IPS-15b (cell line): ENCODE data around the gene GART.

Source experiments
- H3K27me3 ChIP-seq: one replicate; pipeline ENCODE4 v1.6.1; 2013; ENCODE audit warnings: low read length; ENCODE audit not compliant: control insufficient read depth, insufficient read depth
- H3K36me3 ChIP-seq: one replicate; pipeline ENCODE4 v1.6.1; 2013; ENCODE audit warnings: low read length; ENCODE audit not compliant: control insufficient read depth, insufficient read depth
- H3K4me1 ChIP-seq: one replicate; pipeline ENCODE4 v1.6.1; 2013; ENCODE audit warnings: mild to moderate bottlenecking, low read length; ENCODE audit not compliant: control insufficient read depth, insufficient read depth
- H3K4me3 ChIP-seq: one replicate; pipeline ENCODE4 v1.5.1; 2013; ENCODE audit warnings: low read depth, low read length
- H3K9ac ChIP-seq: one replicate; pipeline ENCODE4 v1.6.1; 2013; ENCODE audit warnings: low read depth, mild to moderate bottlenecking, low read length
- H3K9me3 ChIP-seq: one replicate; pipeline ENCODE4 v1.6.1; 2013; ENCODE audit warnings: mild to moderate bottlenecking, low read length; ENCODE audit not compliant: control insufficient read depth, insufficient read depth

The GART gene

DNA sequence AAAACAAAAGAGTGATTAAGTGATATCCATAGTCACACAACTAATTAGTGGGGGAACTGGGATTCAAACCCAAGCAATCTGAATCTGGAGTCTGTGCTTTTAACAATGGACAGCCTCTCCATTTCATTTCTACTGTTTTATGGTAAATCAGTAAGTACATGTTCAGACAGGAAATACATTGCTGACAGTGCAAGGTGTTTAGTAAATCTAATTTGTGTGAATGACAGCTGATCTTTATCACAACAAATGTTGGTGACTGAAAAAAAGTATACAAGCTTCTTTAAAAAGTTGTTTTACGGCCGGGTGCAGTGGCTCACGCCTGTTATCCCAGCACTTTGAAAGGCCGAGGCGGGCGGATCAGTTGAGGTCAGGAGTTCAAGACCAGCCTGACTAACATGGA is 26.0 kb upstream of the GART start:
- no peaks in the 10 kb centered on the region for H3K9me3 ChIP-seq
- H3K27me3 ChIP-seq = no peaks in the 10 kb centered on the region
- no peaks in the 10 kb centered on the region for H3K36me3 ChIP-seq
- H3K9ac ChIP-seq = no peak overlapping the region
- no peak overlapping the region for H3K4me3 ChIP-seq
- H3K4me1 ChIP-seq = no peaks in the 10 kb centered on the region

DNA sequence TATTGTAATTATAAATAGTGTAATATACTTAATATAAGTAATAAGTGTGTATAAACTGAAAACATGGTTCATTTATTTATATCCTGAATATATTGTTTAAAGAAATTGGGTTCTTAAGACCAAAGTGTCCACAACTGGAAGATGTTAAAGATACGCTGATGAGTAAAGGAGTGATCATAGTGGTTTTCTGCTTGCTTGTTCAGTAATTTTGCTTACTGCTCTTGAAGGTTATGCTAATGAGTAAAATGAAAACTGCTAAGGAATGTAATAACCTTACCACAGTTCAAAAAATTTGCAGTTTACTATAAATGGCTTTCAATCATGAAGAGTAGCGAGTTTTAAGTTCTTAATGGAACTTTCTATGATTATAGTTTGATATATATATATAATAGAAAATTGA is 24.6 kb upstream of the GART start:
- H3K4me3 ChIP-seq = no peak overlapping the region
- no peaks in the 10 kb centered on the region for H3K36me3 ChIP-seq
- no peaks in the 10 kb centered on the region for H3K9me3 ChIP-seq
- no peaks in the 10 kb centered on the region for H3K27me3 ChIP-seq
- H3K4me1 ChIP-seq = no peaks in the 10 kb centered on the region
- H3K9ac ChIP-seq = no peak overlapping the region

DNA sequence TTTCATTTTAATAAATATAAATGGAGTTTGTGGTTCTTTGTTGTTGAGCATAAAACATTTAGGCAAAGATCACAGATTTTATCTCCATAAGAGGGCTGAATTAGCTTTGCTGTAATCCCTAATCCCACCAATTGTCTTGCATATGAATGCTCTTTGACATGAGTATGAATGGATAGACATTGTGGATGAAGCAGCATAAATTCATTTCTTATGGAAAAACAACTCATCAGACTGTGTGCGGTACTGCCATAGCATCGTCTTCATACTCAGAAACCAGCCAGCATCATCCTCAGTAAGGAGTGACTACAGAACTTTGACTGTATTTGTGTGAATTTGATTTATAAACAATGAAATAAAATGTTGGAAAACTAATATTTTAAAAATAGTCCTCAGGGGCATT is 20.5 kb upstream of the GART start:
- Histone ChIP-seq H3K4me3 (no peak overlapping the region), H3K9me3 (no peaks in the 10 kb centered on the region), H3K36me3 (peaks cover 25% of the 10 kb centered on the region), H3K4me1 (no peaks in the 10 kb centered on the region), H3K27me3 (no peaks in the 10 kb centered on the region), H3K9ac (no peak overlapping the region)

DNA sequence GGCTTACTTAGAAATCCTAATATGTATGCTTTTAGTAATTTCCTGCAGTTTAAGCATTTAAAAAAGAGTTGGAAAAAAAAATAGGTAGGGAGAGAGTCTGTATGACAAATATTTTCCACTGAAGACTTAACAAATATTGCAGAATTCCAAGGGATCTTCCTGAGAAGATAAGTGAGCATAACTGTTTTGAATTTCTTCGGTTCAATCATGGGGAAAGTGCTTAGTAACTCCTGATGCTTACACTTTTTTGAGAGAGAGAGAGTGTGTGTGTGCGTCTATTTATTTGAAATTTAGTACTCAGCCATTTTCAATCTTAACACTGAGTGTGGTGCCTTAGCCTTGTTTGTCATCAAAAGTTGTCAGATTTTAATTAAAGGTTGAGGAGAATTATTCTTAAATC is 19.5 kb upstream of the GART start:
- no peaks in the 10 kb centered on the region for H3K9me3 ChIP-seq
- H3K4me3 ChIP-seq = no peak overlapping the region
- H3K36me3 ChIP-seq = peaks cover 27% of the 10 kb centered on the region
- H3K27me3 ChIP-seq = no peaks in the 10 kb centered on the region
- H3K4me1 ChIP-seq = no peaks in the 10 kb centered on the region
- no peak overlapping the region for H3K9ac ChIP-seq

GRCh38 chr21:33560965-33561364 is 19.0 kb upstream of the GART start:
- H3K36me3 ChIP-seq = peaks cover 27% of the 10 kb centered on the region
- H3K4me1 ChIP-seq = no peaks in the 10 kb centered on the region
- H3K27me3 ChIP-seq = no peaks in the 10 kb centered on the region
- H3K9ac ChIP-seq = no peak overlapping the region
- H3K9me3 ChIP-seq = no peaks in the 10 kb centered on the region
- H3K4me3 ChIP-seq = no peak overlapping the region

DNA sequence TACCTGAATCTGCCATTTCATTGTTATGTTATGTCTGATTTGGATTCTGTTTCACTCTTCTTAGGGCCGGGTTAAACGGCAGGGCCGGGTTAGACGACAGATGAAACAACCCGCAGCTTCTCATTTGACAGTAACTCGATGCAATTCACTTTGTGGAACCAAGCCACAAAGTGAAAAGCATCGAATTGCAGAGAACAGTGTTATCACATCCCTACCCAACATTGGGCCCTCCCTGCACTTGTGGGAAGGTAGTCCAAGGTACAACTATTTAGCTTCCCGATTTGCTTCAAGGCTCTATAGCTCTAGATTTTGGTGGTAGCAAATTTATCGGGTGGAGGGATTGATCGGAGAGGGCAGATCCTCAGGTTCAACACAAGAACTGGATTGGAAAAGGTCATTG is 17.9 kb upstream of the GART start:
- H3K4me1 ChIP-seq = no peaks in the 10 kb centered on the region
- no peaks in the 10 kb centered on the region for H3K9me3 ChIP-seq
- H3K27me3 ChIP-seq = no peaks in the 10 kb centered on the region
- no peak overlapping the region for H3K9ac ChIP-seq
- peaks cover 27% of the 10 kb centered on the region for H3K36me3 ChIP-seq
- no peak overlapping the region for H3K4me3 ChIP-seq

- Histone ChIP-seq H3K9me3 (no peaks in the 10 kb centered on the region), H3K9ac (no peak overlapping the region), H3K4me1 (peaks cover under 1% of the 10 kb centered on the region), H3K27me3 (no peaks in the 10 kb centered on the region), H3K4me3 (no peak overlapping the region), H3K36me3 (peaks cover 31% of the 10 kb centered on the region)
Observed at GRCh38 chr21:33558777-33559421, 17.0 kb upstream of the GART start.

GRCh38 chr21:33557447-33557846 is 15.5 kb upstream of the GART start:
- Histone ChIP-seq H3K9me3 (no peaks in the 10 kb centered on the region), H3K4me3 (no peak overlapping the region), H3K36me3 (peaks cover 44% of the 10 kb centered on the region), H3K27me3 (no peaks in the 10 kb centered on the region), H3K9ac (no peak overlapping the region), H3K4me1 (peaks cover 2% of the 10 kb centered on the region)

- H3K27me3 ChIP-seq = no peaks in the 10 kb centered on the region
- peaks cover 66% of the 10 kb centered on the region for H3K36me3 ChIP-seq
- H3K9ac ChIP-seq = no peak overlapping the region
- H3K4me1 ChIP-seq = peaks cover 2% of the 10 kb centered on the region
- no peak overlapping the region for H3K4me3 ChIP-seq
- no peaks in the 10 kb centered on the region for H3K9me3 ChIP-seq
Observed at GRCh38 chr21:33554982-33555344, 13.0 kb upstream of the GART start.

DNA sequence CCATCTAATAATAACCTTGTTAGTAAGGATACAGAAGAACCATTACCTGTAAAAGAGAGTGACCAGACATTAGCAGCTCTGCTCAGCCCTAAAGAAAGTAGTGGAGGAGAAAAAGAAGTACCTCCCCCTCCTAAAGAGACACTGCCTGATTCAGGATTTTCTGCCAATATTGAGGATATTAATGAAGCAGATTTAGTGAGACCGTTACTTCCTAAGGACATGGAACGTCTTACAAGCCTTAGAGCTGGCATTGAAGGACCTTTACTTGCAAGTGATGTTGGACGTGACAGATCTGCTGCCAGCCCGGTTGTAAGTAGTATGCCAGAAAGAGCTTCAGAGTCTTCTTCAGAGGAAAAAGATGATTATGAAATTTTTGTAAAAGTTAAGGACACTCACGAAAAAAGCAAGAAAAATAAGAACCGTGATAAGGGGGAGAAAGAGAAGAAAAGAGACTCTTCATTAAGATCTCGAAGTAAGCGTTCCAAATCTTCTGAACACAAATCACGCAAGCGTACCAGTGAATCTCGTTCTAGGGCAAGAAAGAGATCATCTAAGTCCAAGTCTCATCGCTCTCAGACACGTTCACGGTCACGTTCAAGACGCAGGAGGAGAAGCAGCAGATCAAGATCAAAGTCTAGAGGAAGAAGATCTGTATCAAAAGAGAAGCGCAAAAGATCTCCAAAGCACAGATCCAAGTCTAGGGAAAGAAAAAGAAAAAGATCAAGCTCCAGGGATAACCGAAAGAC is 12.5 kb upstream of the GART start:
- Histone ChIP-seq H3K9ac (no peak overlapping the region), H3K27me3 (no peaks in the 10 kb centered on the region), H3K4me3 (no peak overlapping the region), H3K36me3 (peaks cover 66% of the 10 kb centered on the region), H3K4me1 (peaks cover 2% of the 10 kb centered on the region), H3K9me3 (no peaks in the 10 kb centered on the region)

DNA sequence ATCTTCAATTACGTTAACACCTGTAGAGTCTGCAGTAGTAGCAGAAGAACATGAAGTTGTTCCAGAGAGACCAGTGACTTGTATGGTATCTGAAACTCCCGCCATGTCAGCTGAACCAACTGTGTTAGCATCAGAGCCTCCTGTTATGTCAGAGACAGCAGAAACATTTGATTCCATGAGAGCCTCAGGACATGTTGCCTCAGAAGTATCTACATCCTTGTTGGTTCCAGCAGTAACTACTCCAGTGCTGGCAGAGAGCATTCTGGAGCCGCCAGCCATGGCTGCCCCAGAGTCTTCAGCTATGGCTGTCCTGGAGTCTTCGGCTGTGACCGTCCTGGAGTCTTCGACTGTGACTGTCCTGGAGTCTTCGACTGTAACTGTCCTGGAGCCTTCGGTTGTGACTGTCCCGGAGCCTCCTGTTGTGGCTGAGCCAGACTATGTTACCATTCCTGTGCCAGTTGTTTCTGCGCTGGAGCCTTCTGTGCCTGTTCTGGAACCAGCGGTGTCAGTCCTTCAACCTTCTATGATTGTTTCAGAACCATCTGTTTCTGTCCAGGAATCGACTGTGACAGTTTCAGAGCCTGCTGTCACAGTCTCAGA is 11.2 kb upstream of the GART start:
- Histone ChIP-seq H3K27me3 (no peaks in the 10 kb centered on the region), H3K9ac (no peak overlapping the region), H3K4me1 (peaks cover 2% of the 10 kb centered on the region), H3K4me3 (no peak overlapping the region), H3K36me3 (peaks cover 60% of the 10 kb centered on the region), H3K9me3 (no peaks in the 10 kb centered on the region)
